D341Med (cell line): ENCODE data around the gene ZNF12.
"Not testable (repeated sequence)": the region's sequence is repeated elsewhere in the genome, so short reads cannot be mapped to it uniquely, and the experiment has no call there.

Experiments used
- DNase-seq: peaks from one replicate; pipeline ENCODE4 v3.0.0; 2012; ENCODE audit warnings: low spot score

ZNF12 gene

GRCh38 chr7:6691103-6691502 lies 15.6 kb downstream of the ZNF12 start:
- DNase-seq: no peak

GRCh38 chr7:6680146-6680545 lies 26.6 kb downstream of the ZNF12 start:
- no peak for DNase-seq

- no peak for DNase-seq
These were observed 30.8 kb downstream of the ZNF12 start for GRCh38 chr7:6675807-6676405.

- DNase-seq: not testable (repeated sequence)
These were observed 35.9 kb downstream of the ZNF12 start for GRCh38 chr7:6670851-6671250.

GRCh38 chr7:6658618-6659345 lies 48.0 kb downstream of the ZNF12 start:
- DNase-seq: peak; percentile 29

GRCh38 chr7:6656413-6656812 lies 50.3 kb downstream of the ZNF12 start:
- no peak for DNase-seq

GRCh38 chr7:6655636-6656385 lies 50.9 kb downstream of the ZNF12 start:
- peak; percentile 27 for DNase-seq

- peak; percentile 22 for DNase-seq
These were observed 51.7 kb downstream of the ZNF12 start for GRCh38 chr7:6654842-6655610.

GRCh38 chr7:6654113-6654841 lies 52.5 kb downstream of the ZNF12 start:
- peak; percentile 37 for DNase-seq

GRCh38 chr7:6653071-6654003 lies 53.4 kb downstream of the ZNF12 start:
- DNase-seq: peak; percentile 41

- DNase-seq: peak; percentile 40
These were observed 54.2 kb downstream of the ZNF12 start for GRCh38 chr7:6652446-6653011.

GRCh38 chr7:6651851-6652445 lies 54.8 kb downstream of the ZNF12 start:
- peak; percentile 26 for DNase-seq

GRCh38 chr7:6650521-6651011 lies 56.2 kb downstream of the ZNF12 start:
- peak; percentile 20 for DNase-seq

- peak; percentile 18 for DNase-seq
These were observed 56.7 kb downstream of the ZNF12 start for GRCh38 chr7:6650086-6650485.

- peak; percentile 24 for DNase-seq
These were observed 57.3 kb downstream of the ZNF12 start for GRCh38 chr7:6649241-6649961.

GRCh38 chr7:6648815-6649104 lies 58.0 kb downstream of the ZNF12 start:
- DNase-seq: no peak

- DNase-seq: peak; percentile 18
These were observed 58.5 kb downstream of the ZNF12 start for GRCh38 chr7:6648066-6648814.

GRCh38 chr7:6647541-6647940 lies 59.2 kb downstream of the ZNF12 start:
- no peak for DNase-seq
